Measurements from ENCODE around the gene PAX8.

DNA sequence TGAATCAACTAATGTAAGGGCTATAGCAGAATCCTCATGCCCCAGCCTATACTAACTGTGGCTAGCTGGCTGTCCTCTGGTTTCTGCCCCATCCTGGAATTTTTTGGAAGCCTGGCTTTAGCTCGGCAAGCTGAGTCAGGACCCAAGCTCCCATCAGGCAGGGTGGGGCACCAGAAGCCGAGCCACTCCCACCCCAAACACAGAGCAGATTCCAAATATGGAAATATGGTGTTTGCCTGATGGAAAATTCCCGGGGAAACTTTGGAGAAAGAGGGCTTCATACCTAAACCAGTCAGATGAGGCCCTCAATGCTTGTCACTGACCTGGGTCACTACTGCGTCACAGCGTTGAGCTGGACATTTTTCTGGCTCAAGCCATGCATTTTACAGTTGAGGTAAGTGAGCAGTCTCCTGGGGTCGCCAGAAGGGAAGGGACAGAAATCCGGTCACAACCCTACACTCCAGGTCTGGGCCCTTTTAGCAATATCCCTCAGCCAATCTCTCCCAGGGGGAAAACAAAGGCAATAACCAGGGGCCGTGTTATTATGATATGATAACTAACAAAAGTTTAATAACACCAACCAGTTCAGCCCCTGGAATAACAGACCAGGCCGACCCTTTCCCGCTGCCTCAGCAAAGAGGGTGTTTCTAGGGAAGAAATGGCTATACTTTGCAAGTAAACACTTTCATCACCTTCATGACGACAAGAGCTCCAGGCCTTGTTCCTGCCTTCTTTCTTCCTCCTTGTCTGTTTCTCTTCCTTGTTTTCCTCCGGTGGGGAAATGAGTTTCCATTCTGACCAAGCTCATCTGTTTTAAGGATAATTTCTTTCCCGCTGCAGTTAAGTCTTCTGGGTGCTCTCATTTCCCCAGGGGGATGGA is 67.3 kb downstream of the PAX8 start:
- TF ChIP-seq POLR2A (IDR thresholded peaks at IDR 0.05): no peak
- TF ChIP-seq CTCF (IDR thresholded peaks at IDR 0.05): no peak
- no peak for TF ChIP-seq POLR2AphosphoS5 (IDR thresholded peaks at IDR 0.05)

Data from stomach (tissue), 4 donors.